Peyer's patch (tissue), 4 donors: Measurements from ENCODE around the gene GP1BA.

Experiments
- POLR2A ChIP-seq, 2 donors: fragments of 450-650 bp; IDR thresholded peaks; one replicate each; pipeline ENCODE4 v1.5.1; 2017; ENCODE audit warnings: antibody characterized with exemption in 2 of 2, mild to moderate bottlenecking in 2 of 2, moderate library complexity in 2 of 2
- TF ChIP-seq, protein P1 (sequence below), 6 experiments: fragments of 450-650 bp in 4 of 6; fragments of 200-600 bp in 2 of 6; sonication (generic) in 1 of 6; IDR thresholded peaks; one replicate each; pipeline ENCODE4 v1.5.1; 2017 to 2019; ENCODE audit warnings: antibody characterized with exemption in 6 of 6, mild to moderate bottlenecking in 3 of 6, moderate library complexity in 1 of 6

DNA sequence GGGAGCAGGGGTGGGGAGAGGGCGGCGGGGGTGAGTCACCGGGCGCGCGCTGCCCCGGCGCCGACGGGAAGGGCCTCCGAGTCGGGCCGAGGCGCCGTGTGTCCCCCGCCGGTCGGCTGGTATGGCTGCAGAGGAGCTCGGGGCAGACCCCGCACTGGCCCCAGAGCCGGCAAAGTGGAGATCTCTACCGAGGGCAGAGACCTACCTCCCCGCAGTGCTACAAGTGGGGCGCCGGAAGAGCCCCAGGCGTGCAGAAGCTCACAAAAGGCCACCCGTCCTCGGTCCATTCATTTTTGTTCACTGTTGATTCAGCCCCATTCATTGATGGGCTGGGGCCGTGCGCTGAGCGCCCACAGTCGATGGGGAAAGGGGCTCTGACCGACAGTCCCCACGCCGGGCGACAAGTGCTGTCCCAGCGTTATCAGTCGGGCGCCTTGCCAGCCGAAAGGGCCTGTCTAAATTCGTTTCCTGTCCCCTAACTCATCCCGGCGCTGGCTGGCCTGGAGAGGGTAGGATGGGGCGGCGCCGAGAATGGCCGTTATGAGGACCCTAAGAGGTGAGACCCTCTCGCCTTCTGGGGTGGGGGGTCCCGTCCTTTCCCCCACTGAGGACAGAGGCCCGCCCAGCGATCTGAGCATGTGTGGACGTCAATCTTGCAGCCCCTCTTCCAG lies 18.1 kb downstream of the GP1BA start:
- TF ChIP-seq, protein P1, sequence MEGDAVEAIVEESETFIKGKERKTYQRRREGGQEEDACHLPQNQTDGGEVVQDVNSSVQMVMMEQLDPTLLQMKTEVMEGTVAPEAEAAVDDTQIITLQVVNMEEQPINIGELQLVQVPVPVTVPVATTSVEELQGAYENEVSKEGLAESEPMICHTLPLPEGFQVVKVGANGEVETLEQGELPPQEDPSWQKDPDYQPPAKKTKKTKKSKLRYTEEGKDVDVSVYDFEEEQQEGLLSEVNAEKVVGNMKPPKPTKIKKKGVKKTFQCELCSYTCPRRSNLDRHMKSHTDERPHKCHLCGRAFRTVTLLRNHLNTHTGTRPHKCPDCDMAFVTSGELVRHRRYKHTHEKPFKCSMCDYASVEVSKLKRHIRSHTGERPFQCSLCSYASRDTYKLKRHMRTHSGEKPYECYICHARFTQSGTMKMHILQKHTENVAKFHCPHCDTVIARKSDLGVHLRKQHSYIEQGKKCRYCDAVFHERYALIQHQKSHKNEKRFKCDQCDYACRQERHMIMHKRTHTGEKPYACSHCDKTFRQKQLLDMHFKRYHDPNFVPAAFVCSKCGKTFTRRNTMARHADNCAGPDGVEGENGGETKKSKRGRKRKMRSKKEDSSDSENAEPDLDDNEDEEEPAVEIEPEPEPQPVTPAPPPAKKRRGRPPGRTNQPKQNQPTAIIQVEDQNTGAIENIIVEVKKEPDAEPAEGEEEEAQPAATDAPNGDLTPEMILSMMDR (IDR thresholded peaks at IDR 0.05): no peak
- TF ChIP-seq POLR2A (IDR thresholded peaks at IDR 0.05): peak in 1 of 2 donors; percentile 38
